ENCODE results near the gene SLC38A8.

The SLC38A8 gene

GRCh38 chr16:83964684-83965443, 77.7 kb downstream of the SLC38A8 start:
- no peak for TF ChIP-seq EP300 (IDR thresholded peaks at IDR 0.05; ENCODE audit: borderline replicate concordance)
- TF ChIP-seq TAF1 (IDR thresholded peaks at IDR 0.05; ENCODE audit: low read depth), result no peak
- TF ChIP-seq TEAD4 (IDR thresholded peaks at IDR 0.05), result no peak
- no peak for TF ChIP-seq ZBTB7A (IDR thresholded peaks at IDR 0.05; ENCODE audit: low read depth)

- TF ChIP-seq TAF1 (IDR thresholded peaks at IDR 0.05; ENCODE audit: low read depth) (no peak), REST (IDR thresholded peaks at IDR 0.05; ENCODE audit: low read depth) (no peak), CREB1 (IDR thresholded peaks at IDR 0.05; ENCODE audit: low read depth) (no peak), MAX (IDR thresholded peaks at IDR 0.05) (no peak), EGR1 (IDR thresholded peaks at IDR 0.05) (no peak), ZBTB7A (IDR thresholded peaks at IDR 0.05; ENCODE audit: low read depth) (no peak), FOXM1 (IDR thresholded peaks at IDR 0.05; ENCODE audit: borderline replicate concordance, low read depth) (no peak), YY1 (IDR thresholded peaks at IDR 0.05; ENCODE audit: low read depth) (no peak), NFIC (IDR thresholded peaks at IDR 0.05) (no peak), RAD21 (IDR thresholded peaks at IDR 0.05; ENCODE audit: low read depth) (no peak), CEBPB (IDR thresholded peaks at IDR 0.05) (no peak), EP300 (IDR thresholded peaks at IDR 0.05; ENCODE audit: borderline replicate concordance) (no peak)
- TF ChIP-seq, protein P1, sequence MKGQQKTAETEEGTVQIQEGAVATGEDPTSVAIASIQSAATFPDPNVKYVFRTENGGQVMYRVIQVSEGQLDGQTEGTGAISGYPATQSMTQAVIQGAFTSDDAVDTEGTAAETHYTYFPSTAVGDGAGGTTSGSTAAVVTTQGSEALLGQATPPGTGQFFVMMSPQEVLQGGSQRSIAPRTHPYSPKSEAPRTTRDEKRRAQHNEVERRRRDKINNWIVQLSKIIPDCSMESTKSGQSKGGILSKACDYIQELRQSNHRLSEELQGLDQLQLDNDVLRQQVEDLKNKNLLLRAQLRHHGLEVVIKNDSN (IDR thresholded peaks at IDR 0.05), result no peak
These were observed 79.1 kb downstream of the SLC38A8 start for GRCh38 chr16:83963277-83964119.

DNA sequence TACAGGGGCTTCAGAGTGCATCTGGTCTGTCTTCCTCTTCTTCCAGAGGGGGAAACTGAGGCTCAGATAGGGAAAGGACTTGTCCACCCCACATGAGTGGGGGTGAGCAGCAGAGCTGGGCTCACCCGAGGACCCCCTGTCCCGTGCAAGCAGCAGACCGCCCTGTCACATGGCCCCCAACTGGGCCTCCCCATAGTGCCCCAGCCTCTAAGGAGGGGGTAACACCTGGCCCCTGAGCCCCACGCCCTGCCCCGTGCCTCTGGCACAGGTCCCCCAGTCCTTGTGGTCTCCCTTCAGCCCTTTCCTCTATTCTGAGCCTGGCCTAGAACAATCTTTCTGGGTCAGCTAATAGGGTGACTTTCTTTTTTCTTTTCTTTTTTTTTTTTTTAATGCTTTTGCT, 81.0 kb downstream of the SLC38A8 start:
- TF ChIP-seq EGR1 (IDR thresholded peaks at IDR 0.05), result no peak
- no peak for TF ChIP-seq YY1 (IDR thresholded peaks at IDR 0.05; ENCODE audit: low read depth)
- TF ChIP-seq TCF12 (IDR thresholded peaks at IDR 0.05; ENCODE audit: low read depth), result no peak
- no peak for TF ChIP-seq RAD21 (IDR thresholded peaks at IDR 0.05; ENCODE audit: low read depth)
- no peak for TF ChIP-seq ZBTB7A (IDR thresholded peaks at IDR 0.05; ENCODE audit: low read depth)
- no peak for TF ChIP-seq EP300 (IDR thresholded peaks at IDR 0.05; ENCODE audit: borderline replicate concordance)
- TF ChIP-seq, protein P1 (IDR thresholded peaks at IDR 0.05), result no peak
- no peak for TF ChIP-seq REST (IDR thresholded peaks at IDR 0.05; ENCODE audit: low read depth)
- TF ChIP-seq MAX (IDR thresholded peaks at IDR 0.05), result no peak
- no peak for TF ChIP-seq CEBPB (IDR thresholded peaks at IDR 0.05)
- TF ChIP-seq TAF1 (IDR thresholded peaks at IDR 0.05; ENCODE audit: low read depth), result no peak
- TF ChIP-seq TEAD4 (IDR thresholded peaks at IDR 0.05), result no peak
- no peak for TF ChIP-seq CREB1 (IDR thresholded peaks at IDR 0.05; ENCODE audit: low read depth)
- no peak for TF ChIP-seq FOXM1 (IDR thresholded peaks at IDR 0.05; ENCODE audit: borderline replicate concordance, low read depth)

DNA sequence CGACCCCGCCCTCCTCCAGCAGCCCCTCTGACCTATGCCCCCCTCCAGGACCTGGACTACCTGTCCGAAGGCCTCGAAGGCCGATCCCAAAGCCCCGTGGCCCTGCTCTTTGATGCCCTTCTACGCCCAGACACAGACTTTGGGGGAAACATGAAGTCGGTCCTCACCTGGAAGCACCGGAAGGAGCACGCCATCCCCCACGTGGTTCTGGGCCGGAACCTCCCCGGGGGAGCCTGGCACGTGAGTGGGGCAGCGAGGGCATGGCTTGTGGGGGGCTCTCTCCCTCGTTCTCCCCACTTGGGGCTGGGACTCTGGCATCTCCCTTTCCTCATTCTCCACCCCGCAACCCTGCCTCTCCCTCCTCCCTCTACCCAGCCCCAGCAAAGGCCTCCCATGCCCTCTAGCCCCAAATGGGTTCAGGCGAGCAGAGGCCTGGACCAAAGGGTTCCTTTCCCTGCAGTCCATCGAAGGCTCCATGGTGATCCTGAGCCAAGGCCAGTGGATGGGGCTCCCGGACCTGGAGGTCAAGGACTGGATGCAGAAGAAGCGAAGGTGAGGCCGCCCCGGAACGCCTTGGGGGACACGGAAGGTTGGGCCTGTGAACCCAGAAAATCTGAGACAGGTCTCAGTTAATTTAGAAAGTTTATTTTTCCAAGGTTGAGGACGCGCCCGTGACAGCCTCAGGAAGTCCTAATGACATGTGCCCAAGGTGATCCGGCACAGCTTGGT, 81.9 kb downstream of the SLC38A8 start:
- no peak for TF ChIP-seq EGR1 (IDR thresholded peaks at IDR 0.05)
- no peak for TF ChIP-seq CEBPB (IDR thresholded peaks at IDR 0.05)
- TF ChIP-seq, protein P1 (IDR thresholded peaks at IDR 0.05), result no peak
- no peak for TF ChIP-seq TEAD4 (IDR thresholded peaks at IDR 0.05)
- no peak for TF ChIP-seq TCF12 (IDR thresholded peaks at IDR 0.05; ENCODE audit: low read depth)
- no peak for TF ChIP-seq MAX (IDR thresholded peaks at IDR 0.05)
- TF ChIP-seq NFIC (IDR thresholded peaks at IDR 0.05), result no peak
- TF ChIP-seq EP300 (IDR thresholded peaks at IDR 0.05; ENCODE audit: borderline replicate concordance), result no peak
- TF ChIP-seq ZBTB7A (IDR thresholded peaks at IDR 0.05; ENCODE audit: low read depth), result no peak
- TF ChIP-seq REST (IDR thresholded peaks at IDR 0.05; ENCODE audit: low read depth), result no peak
- TF ChIP-seq FOXM1 (IDR thresholded peaks at IDR 0.05; ENCODE audit: borderline replicate concordance, low read depth), result no peak
- TF ChIP-seq CREB1 (IDR thresholded peaks at IDR 0.05; ENCODE audit: low read depth), result no peak
- TF ChIP-seq YY1 (IDR thresholded peaks at IDR 0.05; ENCODE audit: low read depth), result no peak
- TF ChIP-seq TAF1 (IDR thresholded peaks at IDR 0.05; ENCODE audit: low read depth), result no peak
- TF ChIP-seq RAD21 (IDR thresholded peaks at IDR 0.05; ENCODE audit: low read depth), result no peak
